Activated CD4-positive, alpha-beta memory T cell treated with anti-CD3 and anti-CD28 coated beads, Interleukin-2, amount 10 ng/mL, durations not matched to agents 7 days and 5 days (primary cell): Measurements from ENCODE around the gene CMBL. TPM values are rescaled to one million over a fixed set of nuclear protein-coding genes. Genes with fewer than 3 reads are reported as not detected.
"Not testable (repeated sequence)": the region's sequence is repeated elsewhere in the genome, so short reads cannot be mapped to it uniquely, and the experiment has no call there.

Source experiments
- CTCF ChIA-PET: fragments of 350-600 bp; sonication (Branson Sonifier 250); formaldehyde crosslinking; loops from one replicate; lab custom pipeline; 2021; ENCODE audit warnings: antibody characterized with exemption, inconsistent platforms; lab: Charles Lee
- POLR2A ChIA-PET: fragments of 350-600 bp; sonication (Branson Sonifier 250); formaldehyde crosslinking; loops from one replicate; lab custom pipeline; 2021; ENCODE audit warnings: antibody characterized with exemption; lab: Charles Lee
- DNase-seq: peaks from one replicate; pipeline ENCODE4 v3.0.0-alpha.2; 2020
- H3K27ac Mint-ChIP-seq: one replicate; pipeline ENCODE4 v1.8.0; 2021; ENCODE audit warnings: mild to moderate bottlenecking, mixed read lengths
- H3K27me3 Mint-ChIP-seq: one replicate; pipeline ENCODE4 v1.8.0; 2021; ENCODE audit warnings: mixed read lengths
- H3K36me3 Mint-ChIP-seq: one replicate; pipeline ENCODE4 v1.8.0; 2021; ENCODE audit warnings: low read depth, mixed read lengths
- H3K4me1 Mint-ChIP-seq: one replicate; pipeline ENCODE4 v1.8.0; 2021; ENCODE audit warnings: mixed read lengths
- H3K4me3 Mint-ChIP-seq: one replicate; pipeline ENCODE4 v1.8.0; 2021; ENCODE audit warnings: mild to moderate bottlenecking, mixed read lengths
- H3K9me3 Mint-ChIP-seq: one replicate; pipeline ENCODE4 v1.8.0; 2021; ENCODE audit warnings: mixed read lengths
- total RNA-seq, 2 experiments: library from RNA; stranded (reverse); gene quantifications; one replicate each; pipeline ENCODE4 v1.2.3, GENCODE V29; 2021

The CMBL gene
- total RNA-seq, 2 experiments from 2014 or later = 1.7 to 2.0 TPM

DNA sequence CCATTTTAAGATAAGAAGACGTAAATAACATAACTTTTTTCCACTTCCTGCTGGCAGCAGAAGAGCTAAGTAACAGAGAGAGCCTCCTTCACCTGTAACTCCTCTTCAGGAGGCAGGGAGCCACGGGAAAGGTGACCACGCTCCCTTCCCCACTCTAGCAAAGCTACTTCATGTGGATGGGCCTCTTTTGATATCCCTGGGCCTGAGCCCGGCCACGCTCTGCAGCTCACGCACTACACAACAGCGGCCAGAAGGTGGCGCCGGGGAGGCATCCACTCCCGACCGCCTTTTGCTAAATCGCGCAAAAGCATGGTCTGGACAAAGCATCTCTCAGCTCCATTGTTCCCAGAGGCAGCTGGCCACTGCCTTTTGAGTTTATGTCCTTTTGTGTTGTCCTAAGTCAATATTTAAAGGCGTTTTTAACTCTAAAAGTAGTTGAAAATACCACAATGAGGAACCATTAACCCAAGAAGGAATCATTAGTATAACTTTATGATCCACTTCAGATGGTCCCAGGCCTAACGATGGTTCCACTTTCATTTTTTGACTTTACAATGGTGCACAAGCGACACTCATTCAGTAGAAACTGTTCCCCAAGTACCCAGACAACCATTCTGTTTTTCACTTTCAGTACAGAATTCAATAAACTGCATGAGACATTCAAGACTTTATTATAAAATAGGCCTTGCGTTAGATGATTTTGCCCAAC lies 23.6 kb downstream of the CMBL start:
- DNase-seq = peak; percentile 84
- no peaks in the 10 kb centered on the region for H3K9me3 Mint-ChIP-seq
- POLR2A ChIA-PET = interaction anchor here (1.1 to 1.5 kb wide), 3 partner anchors 24 to 344 kb away, joined by 3 to 10 read pairs (median 3); partner anchors contain the start of gene MARCHF6
- H3K4me1 Mint-ChIP-seq = peaks cover 15% of the 10 kb centered on the region
- peak overlapping the region; percentile 32 for H3K4me3 Mint-ChIP-seq
- peak overlapping the region; percentile 48 for H3K27ac Mint-ChIP-seq
- H3K36me3 Mint-ChIP-seq = no peaks in the 10 kb centered on the region
- CTCF ChIA-PET = interaction anchor here (0.8 to 3.3 kb wide), 36 partner anchors 8 to 468 kb away, joined by 3 to 41 read pairs (median 5); partner anchors contain the start of genes ATPSCKMT, CCT5 and MARCHF6
- no peaks in the 10 kb centered on the region for H3K27me3 Mint-ChIP-seq

DNA sequence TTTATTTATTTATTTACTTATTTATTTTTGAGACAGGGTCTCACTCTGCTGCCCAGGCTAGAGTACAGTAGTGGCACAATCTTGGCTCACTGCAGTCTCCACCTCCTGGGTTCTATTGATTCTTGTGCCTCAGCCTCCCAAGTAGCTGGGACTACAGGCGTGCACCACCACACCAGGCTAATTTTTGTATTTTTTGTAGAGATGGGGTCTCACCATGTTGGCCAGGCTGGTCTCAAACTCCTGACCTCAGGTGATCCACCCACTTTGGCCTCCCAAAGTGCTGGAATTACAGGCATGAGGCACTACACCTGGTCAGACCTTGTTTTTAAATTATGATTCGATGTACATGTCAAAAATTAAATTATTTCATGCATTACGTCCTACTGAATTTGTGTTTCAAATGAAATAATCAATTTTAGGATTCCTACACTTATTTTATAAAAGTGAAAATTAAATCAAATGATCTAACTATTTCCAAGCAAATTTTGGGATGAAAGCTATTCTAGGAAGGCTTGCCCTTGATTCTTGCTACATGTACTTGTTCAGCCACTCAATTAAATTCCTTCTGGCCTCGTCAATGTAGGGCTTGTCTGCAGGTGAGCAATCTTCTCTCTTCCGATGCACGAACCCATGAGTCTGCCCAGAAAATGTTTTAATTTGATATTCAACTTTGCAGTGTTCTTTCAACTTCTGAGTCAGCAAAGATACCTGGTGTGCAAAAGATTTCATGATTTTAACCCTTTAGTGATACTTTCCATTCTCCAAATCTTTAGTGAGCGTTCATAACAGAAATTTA lies 27.6 kb downstream of the CMBL start:
- H3K27me3 Mint-ChIP-seq = peaks cover 2% of the 10 kb centered on the region
- CTCF ChIA-PET = no interaction called here
- H3K4me3 Mint-ChIP-seq = no peak overlapping the region
- no peak for DNase-seq
- no peaks in the 10 kb centered on the region for H3K36me3 Mint-ChIP-seq
- H3K27ac Mint-ChIP-seq = no peak overlapping the region
- POLR2A ChIA-PET = no interaction called here
- H3K4me1 Mint-ChIP-seq = peaks cover 18% of the 10 kb centered on the region
- H3K9me3 Mint-ChIP-seq = no peaks in the 10 kb centered on the region

- H3K9me3 Mint-ChIP-seq = no peaks in the 10 kb centered on the region
- peaks cover 16% of the 10 kb centered on the region for H3K4me1 Mint-ChIP-seq
- H3K4me3 Mint-ChIP-seq = no peak overlapping the region
- DNase-seq = no peak
- ChIA-PET CTCF (interaction anchor here (0.6 to 0.8 kb wide), 3 partner anchors 14 to 348 kb away, joined by 3 read pairs; no protein-coding TSS in a partner anchor), POLR2A (interaction anchor here (1.0 kb wide), 1 partner anchor 15 kb away, joined by 3 read pairs; no protein-coding TSS in a partner anchor)
- H3K36me3 Mint-ChIP-seq = no peaks in the 10 kb centered on the region
- H3K27me3 Mint-ChIP-seq = peaks cover 2% of the 10 kb centered on the region
- H3K27ac Mint-ChIP-seq = no peak overlapping the region
Observed at GRCh38 chr5:10279328-10279727, 28.4 kb downstream of the CMBL start.

- POLR2A ChIA-PET = interaction anchor here (1.0 to 2.0 kb wide), 2 partner anchors 15 to 28 kb away, joined by 3 to 7 read pairs; partner anchors contain the start of genes ATPSCKMT and CCT5
Observed at GRCh38 chr5:10278658-10279279, 28.9 kb downstream of the CMBL start.

DNA sequence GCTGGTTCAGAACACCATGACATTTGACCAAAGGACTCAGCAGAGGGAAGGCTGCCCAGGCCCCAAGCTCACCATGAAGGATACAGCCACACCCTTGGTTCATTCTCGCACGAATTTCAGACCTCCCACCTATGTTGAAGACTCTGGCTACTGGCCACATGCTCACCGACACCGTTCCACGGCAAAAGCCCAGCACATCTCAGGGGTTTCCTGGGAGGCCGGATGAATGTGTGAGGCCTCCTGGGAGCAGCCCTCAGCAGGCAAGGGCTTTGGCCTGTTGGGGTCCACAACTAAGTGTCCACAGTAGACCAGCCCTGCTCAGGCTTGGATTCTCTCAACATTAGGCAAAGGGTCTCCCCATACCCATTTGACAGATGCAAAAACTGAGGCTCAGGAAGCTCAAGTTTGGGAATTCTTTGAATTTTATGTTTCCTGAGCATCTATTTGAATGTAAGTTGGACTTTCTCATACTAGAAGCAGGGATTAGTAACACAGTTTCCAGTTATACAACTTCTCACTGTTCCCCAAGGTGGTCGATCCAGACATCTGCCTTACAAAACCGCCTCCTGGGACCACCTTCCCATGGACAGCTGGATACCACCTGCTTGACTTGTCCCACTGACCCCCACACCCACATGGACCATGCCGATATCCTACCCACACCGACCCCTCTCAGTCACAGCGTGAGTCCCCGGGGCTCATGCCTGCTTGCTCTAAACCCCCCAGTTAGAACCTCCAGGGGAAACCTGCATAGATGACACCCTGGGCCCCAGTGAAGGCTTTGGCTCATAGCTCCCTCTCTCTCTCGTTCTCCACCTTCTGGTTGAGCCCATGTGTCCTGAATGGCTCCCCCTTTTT lies 29.7 kb downstream of the CMBL start:
- POLR2A ChIA-PET = interaction anchor here (1.0 to 2.0 kb wide), 3 partner anchors 14 to 75 kb away, joined by 3 to 7 read pairs (median 3); partner anchors contain the start of genes ATPSCKMT, CCT5 and MARCHF6
- Mint-ChIP-seq H3K36me3 (no peaks in the 10 kb centered on the region), H3K4me1 (peaks cover 8% of the 10 kb centered on the region), H3K27me3 (peaks cover 2% of the 10 kb centered on the region), H3K4me3 (no peak overlapping the region), H3K27ac (no peak overlapping the region), H3K9me3 (no peaks in the 10 kb centered on the region)
- DNase-seq = no peak
- CTCF ChIA-PET = no interaction called here

More at GRCh38 chr5:10278658-10279279, 28.9 kb downstream of the CMBL start:
- DNase-seq = no peak
- CTCF ChIA-PET = interaction anchor here (0.6 to 0.8 kb wide), 3 partner anchors 14 to 349 kb away, joined by 3 read pairs; no protein-coding TSS in a partner anchor
- no peak overlapping the region for H3K4me3 Mint-ChIP-seq
- no peaks in the 10 kb centered on the region for H3K36me3 Mint-ChIP-seq
- H3K27me3 Mint-ChIP-seq = peaks cover 2% of the 10 kb centered on the region
- H3K4me1 Mint-ChIP-seq = peaks cover 10% of the 10 kb centered on the region
- H3K9me3 Mint-ChIP-seq = no peaks in the 10 kb centered on the region
- no peak overlapping the region for H3K27ac Mint-ChIP-seq

GRCh38 chr5:10276691-10277090 lies 31.0 kb downstream of the CMBL start:
- no peak for DNase-seq
- Mint-ChIP-seq H3K4me1 (peaks cover 16% of the 10 kb centered on the region), H3K9me3 (no peaks in the 10 kb centered on the region), H3K4me3 (no peak overlapping the region), H3K27ac (no peak overlapping the region), H3K27me3 (peaks cover 2% of the 10 kb centered on the region), H3K36me3 (no peaks in the 10 kb centered on the region)
- POLR2A ChIA-PET = interaction anchor here (2.0 kb wide), 1 partner anchor 26 kb away, joined by 7 read pairs; the partner anchor contains the start of genes ATPSCKMT and CCT5
- CTCF ChIA-PET = interaction anchor here (1.6 kb wide), 1 partner anchor 7 kb away, joined by 5 read pairs; no protein-coding TSS in a partner anchor

- H3K4me3 Mint-ChIP-seq = no peak overlapping the region
- no peak overlapping the region for H3K27ac Mint-ChIP-seq
- H3K27me3 Mint-ChIP-seq = peaks cover 2% of the 10 kb centered on the region
- no peaks in the 10 kb centered on the region for H3K9me3 Mint-ChIP-seq
- H3K36me3 Mint-ChIP-seq = no peaks in the 10 kb centered on the region
- peaks cover 16% of the 10 kb centered on the region for H3K4me1 Mint-ChIP-seq
- ChIA-PET POLR2A (no interaction called here), CTCF (interaction anchor here (1.6 kb wide), 1 partner anchor 8 kb away, joined by 5 read pairs; no protein-coding TSS in a partner anchor)
- no peak for DNase-seq
Observed at GRCh38 chr5:10275991-10276390, 31.7 kb downstream of the CMBL start.

DNA sequence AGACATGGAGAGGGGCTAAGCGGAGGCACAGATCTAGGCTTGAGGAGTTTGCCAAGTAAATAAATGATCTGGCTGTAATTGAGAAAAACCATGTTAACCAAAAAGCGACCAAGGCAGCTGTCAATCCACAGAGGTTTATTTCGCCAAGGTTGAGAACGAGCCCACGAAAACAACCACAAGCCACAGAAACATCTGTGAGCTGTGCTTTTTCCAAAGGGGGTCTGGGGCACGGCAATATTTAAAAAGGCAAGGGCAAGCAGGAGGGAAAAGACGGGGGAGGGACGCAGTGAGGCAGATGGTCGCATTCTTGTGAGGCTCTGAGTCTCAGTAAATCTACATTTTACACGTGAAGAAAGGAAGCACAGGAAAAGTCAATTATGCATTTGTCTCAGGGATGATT lies 32.2 kb downstream of the CMBL start:
- Mint-ChIP-seq H3K4me3 (no peak overlapping the region), H3K4me1 (peaks cover 21% of the 10 kb centered on the region), H3K27me3 (peaks cover 2% of the 10 kb centered on the region), H3K27ac (no peak overlapping the region), H3K9me3 (no peaks in the 10 kb centered on the region), H3K36me3 (no peaks in the 10 kb centered on the region)
- POLR2A ChIA-PET = no interaction called here
- DNase-seq = no peak
- CTCF ChIA-PET = interaction anchor here (1.6 kb wide), 1 partner anchor 9 kb away, joined by 5 read pairs; no protein-coding TSS in a partner anchor

- H3K9me3 Mint-ChIP-seq, POLR2A ChIA-PET, H3K27ac Mint-ChIP-seq, H3K27me3 Mint-ChIP-seq, DNase-seq, CTCF ChIA-PET, H3K36me3 Mint-ChIP-seq, H3K4me3 Mint-ChIP-seq: not testable (repeated sequence)
- peaks cover 21% of the 10 kb centered on the region for H3K4me1 Mint-ChIP-seq
Observed at GRCh38 chr5:10272875-10273209, 34.9 kb downstream of the CMBL start.

DNA sequence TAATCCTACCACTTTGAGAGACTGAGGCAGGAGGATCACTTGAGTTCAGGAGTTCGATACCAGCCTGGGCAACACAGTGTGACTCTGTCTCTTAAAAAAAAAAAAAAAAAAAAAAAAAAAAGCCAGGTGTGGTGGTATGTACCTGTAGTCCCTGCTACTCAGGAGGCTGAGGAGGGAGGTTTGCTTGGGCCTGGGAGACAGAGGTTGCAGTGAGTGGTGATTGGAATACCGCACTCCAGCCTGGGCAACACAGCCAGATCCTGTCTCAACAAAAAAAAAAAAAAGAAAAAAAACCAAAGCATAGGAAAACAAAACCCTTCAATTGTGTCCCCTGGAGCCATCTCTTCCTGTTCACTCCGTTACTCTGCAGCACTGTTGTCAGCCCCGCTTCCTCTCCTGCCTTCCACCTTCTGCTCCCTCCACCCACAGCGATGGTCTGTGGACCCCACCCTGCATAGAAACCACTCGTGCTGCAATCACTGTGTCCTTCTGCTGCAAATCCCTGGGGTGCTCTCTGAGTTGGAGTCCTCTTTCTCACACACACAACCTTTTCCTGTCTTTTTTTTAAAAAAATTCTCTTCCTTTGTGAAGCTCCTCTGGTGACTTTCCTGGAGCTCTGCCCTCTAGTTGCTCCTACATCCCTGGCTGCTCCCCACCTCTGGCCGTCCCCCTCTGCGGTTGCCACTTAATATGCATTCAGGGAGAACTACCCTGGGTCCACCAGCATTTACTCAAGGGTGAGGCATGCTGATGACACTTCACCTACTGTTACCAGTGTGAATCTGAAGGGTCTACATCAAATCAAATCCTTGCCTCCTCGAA lies 35.4 kb downstream of the CMBL start:
- Mint-ChIP-seq H3K4me3 (no peak overlapping the region), H3K27me3 (peaks cover 2% of the 10 kb centered on the region), H3K27ac (no peak overlapping the region), H3K4me1 (peaks cover 21% of the 10 kb centered on the region), H3K9me3 (no peaks in the 10 kb centered on the region), H3K36me3 (peaks cover under 1% of the 10 kb centered on the region)
- ChIA-PET POLR2A (no interaction called here), CTCF (no interaction called here)
- DNase-seq = no peak

DNA sequence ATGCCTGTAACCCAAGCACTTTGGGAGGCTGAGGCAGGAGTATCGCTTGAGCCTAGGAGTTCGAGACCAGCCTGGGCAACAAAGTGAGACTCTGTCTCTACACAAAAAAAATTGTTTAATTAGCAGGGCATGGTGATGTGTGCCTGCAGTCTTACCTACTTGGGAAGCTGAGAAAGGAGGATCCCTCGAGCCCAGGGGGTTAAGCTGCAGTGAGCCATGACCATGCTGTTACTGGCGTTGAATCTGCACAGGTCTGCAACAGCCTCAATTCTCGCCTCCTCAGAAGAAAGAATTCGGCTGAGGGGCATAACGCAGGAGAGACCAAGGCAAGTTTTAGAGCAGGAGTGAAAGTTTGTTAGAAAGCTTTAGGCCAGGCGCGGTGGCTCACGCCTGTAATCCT lies 39.6 kb downstream of the CMBL start:
- ChIA-PET POLR2A (interaction anchor here (2.0 kb wide), 1 partner anchor 19 kb away, joined by 4 read pairs; the partner anchor contains the start of gene ATPSCKMT), CTCF (no interaction called here)
- H3K36me3 Mint-ChIP-seq = peaks cover 35% of the 10 kb centered on the region
- no peaks in the 10 kb centered on the region for H3K9me3 Mint-ChIP-seq
- no peak overlapping the region for H3K4me3 Mint-ChIP-seq
- no peak for DNase-seq
- no peaks in the 10 kb centered on the region for H3K27me3 Mint-ChIP-seq
- peaks cover 12% of the 10 kb centered on the region for H3K4me1 Mint-ChIP-seq
- H3K27ac Mint-ChIP-seq = no peak overlapping the region
